ENCODE measurements around the gene ITPK1. TPM values are rescaled to one million over a fixed set of nuclear protein-coding genes. Genes with fewer than 3 reads are reported as not detected.

Gene ITPK1
- total RNA-seq, 2 experiments from 2014 or later = 17.8 to 34.7 TPM

DNA sequence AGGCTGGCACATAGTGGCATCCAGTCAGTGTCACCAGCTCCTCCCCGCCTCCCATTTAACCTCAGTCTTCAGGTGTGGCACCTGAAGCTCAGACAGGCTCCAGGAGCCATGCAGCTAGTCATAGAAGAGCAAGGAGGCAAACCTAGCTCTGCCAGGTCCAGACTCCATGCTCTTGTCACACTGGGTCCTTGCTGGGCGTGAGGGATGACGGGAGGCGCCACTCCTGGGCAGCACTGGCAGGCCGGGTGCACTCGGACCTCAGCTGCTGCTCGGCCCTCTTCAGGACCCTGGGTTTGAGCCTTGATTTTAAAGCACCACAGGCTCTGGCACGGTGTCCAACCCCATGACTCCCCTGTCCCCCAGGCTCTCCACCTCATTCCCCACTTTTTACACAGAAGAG is 24.1 kb downstream of the ITPK1 start:
- intact Hi-C loops (cut with micrococcal nuclease; ENCODE audit: unreplicated experiment) = no loop called here
- H3K4me1 ChIP-seq (ENCODE audit: insufficient read depth, low read length, poor library complexity, severe bottlenecking) = no peaks in the 10 kb centered on the region
- TF ChIP-seq, protein P1, sequence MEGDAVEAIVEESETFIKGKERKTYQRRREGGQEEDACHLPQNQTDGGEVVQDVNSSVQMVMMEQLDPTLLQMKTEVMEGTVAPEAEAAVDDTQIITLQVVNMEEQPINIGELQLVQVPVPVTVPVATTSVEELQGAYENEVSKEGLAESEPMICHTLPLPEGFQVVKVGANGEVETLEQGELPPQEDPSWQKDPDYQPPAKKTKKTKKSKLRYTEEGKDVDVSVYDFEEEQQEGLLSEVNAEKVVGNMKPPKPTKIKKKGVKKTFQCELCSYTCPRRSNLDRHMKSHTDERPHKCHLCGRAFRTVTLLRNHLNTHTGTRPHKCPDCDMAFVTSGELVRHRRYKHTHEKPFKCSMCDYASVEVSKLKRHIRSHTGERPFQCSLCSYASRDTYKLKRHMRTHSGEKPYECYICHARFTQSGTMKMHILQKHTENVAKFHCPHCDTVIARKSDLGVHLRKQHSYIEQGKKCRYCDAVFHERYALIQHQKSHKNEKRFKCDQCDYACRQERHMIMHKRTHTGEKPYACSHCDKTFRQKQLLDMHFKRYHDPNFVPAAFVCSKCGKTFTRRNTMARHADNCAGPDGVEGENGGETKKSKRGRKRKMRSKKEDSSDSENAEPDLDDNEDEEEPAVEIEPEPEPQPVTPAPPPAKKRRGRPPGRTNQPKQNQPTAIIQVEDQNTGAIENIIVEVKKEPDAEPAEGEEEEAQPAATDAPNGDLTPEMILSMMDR (conservative IDR thresholded peaks at IDR 0.05; ENCODE audit: low read length) = no peak
- TF ChIP-seq EZH2phosphoT487 (IDR thresholded peaks at IDR 0.05; ENCODE audit: borderline replicate concordance, low read depth, low read length) = no peak
- H3K27ac ChIP-seq (ENCODE audit: low read depth, low read length, poor library complexity, severe bottlenecking) = no peak overlapping the region
- no peaks in the 10 kb centered on the region for H3K36me3 ChIP-seq (ENCODE audit: insufficient read depth, low read length)
- H4K20me1 ChIP-seq (ENCODE audit: insufficient read depth, low read length) = 0 out of 2 replicates have a peak, but pooled peaks cover 5% of the 10 kb centered on the region
- BruUV-seq (replicated peaks) = no TSS peak
- no peaks in the 10 kb centered on the region for H3K9me3 ChIP-seq (ENCODE audit: low read length)
- H3K9me2 ChIP-seq (ENCODE audit: insufficient read depth, low read length) = no peaks in the 10 kb centered on the region
- no peak overlapping the region for H3K4me3 ChIP-seq (ENCODE audit: low read depth, low read length, poor library complexity, severe bottlenecking)
- H3K79me2 ChIP-seq (ENCODE audit: insufficient read depth, low read depth, low read length) = no peaks in the 10 kb centered on the region
- no peak overlapping the region for H2AFZ ChIP-seq (ENCODE audit: low read length)
- DNase-seq (ENCODE audit: low spot score) = no peak
- ChIA-PET POLR2A (no interaction called here), CTCF (ENCODE audit: unreplicated experiment) (interaction anchor here (0.6 kb wide), 1 partner anchor 39 kb away, joined by 3 read pairs; no protein-coding TSS in a partner anchor)
- H3K4me2 ChIP-seq (ENCODE audit: low read length) = no peak overlapping the region

DNA sequence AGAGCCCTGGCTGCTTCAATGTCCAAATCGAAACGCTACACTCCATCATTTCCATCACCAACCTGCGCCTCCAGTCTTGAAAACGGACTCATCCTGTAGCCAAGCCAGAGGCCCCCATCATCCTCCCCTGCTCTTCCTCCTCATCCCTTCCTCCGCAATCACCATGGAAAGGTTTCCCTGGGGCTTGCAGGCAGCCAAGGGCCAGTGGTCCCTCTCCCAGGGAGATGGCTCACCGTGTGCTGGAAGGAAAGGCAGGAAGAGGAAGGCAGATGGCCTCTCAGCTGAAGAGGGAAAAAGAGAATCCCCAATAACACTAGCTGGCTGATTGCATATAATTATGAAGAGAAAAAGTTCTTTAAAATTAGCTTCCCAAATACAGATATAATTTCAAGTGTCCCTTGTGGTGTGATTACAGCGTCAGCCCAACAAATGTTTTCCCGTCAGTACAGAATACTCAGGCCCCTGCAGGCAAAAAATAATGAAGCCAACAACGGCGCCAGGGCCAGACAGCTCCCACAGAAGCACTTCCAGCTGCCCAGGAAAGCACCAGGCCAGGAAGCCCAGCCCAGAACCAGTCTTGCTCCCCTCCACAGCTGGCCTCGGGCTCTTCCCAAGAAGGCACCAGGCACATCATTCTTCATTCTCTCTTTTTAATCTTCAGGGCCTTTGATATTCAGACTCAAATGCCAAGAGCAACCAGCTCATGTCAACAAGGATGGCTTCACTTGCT is 24.7 kb downstream of the ITPK1 start:
- no peaks in the 10 kb centered on the region for H3K9me3 ChIP-seq (ENCODE audit: low read length)
- H3K4me2 ChIP-seq (ENCODE audit: low read length) = no peak overlapping the region
- BruUV-seq (replicated peaks) = no TSS peak
- POLR2A ChIA-PET = no interaction called here
- no peaks in the 10 kb centered on the region for H3K36me3 ChIP-seq (ENCODE audit: insufficient read depth, low read length)
- CTCF ChIA-PET (ENCODE audit: unreplicated experiment) = interaction anchor here (0.6 kb wide), 1 partner anchor 40 kb away, joined by 3 read pairs; no protein-coding TSS in a partner anchor
- H3K4me3 ChIP-seq (ENCODE audit: low read depth, low read length, poor library complexity, severe bottlenecking) = no peak overlapping the region
- H2AFZ ChIP-seq (ENCODE audit: low read length) = no peak overlapping the region
- no peaks in the 10 kb centered on the region for H3K9me2 ChIP-seq (ENCODE audit: insufficient read depth, low read length)
- no peak for DNase-seq (ENCODE audit: low spot score)
- no peaks in the 10 kb centered on the region for H3K4me1 ChIP-seq (ENCODE audit: insufficient read depth, low read length, poor library complexity, severe bottlenecking)
- TF ChIP-seq EZH2phosphoT487 (IDR thresholded peaks at IDR 0.05; ENCODE audit: borderline replicate concordance, low read depth, low read length) = no peak
- TF ChIP-seq, protein P1 (conservative IDR thresholded peaks at IDR 0.05; ENCODE audit: low read length) = no peak
- H3K79me2 ChIP-seq (ENCODE audit: insufficient read depth, low read depth, low read length) = no peaks in the 10 kb centered on the region
- intact Hi-C loops (cut with micrococcal nuclease; ENCODE audit: unreplicated experiment) = no loop called here
- no peak overlapping the region for H3K27ac ChIP-seq (ENCODE audit: low read depth, low read length, poor library complexity, severe bottlenecking)
- H4K20me1 ChIP-seq (ENCODE audit: insufficient read depth, low read length) = peaks cover 5% of the 10 kb centered on the region; the same call in 1 of the 2 replicates

All from OCI-LY7 (cell line).